Peyer's patch (tissue), 4 donors: ENCODE results near the gene NCOA5.

Experiments used
- POLR2A ChIP-seq, 2 donors: fragments of 450-650 bp; IDR thresholded peaks; one replicate each; pipeline ENCODE4 v1.5.1; 2017; ENCODE audit warnings: antibody characterized with exemption in 2 of 2, mild to moderate bottlenecking in 2 of 2, moderate library complexity in 2 of 2
- TF ChIP-seq, protein P1 (sequence below), 6 experiments: fragments of 450-650 bp in 4 of 6; fragments of 200-600 bp in 2 of 6; sonication (generic) in 1 of 6; IDR thresholded peaks; one replicate each; pipeline ENCODE4 v1.5.1; 2017 to 2019; ENCODE audit warnings: antibody characterized with exemption in 6 of 6, mild to moderate bottlenecking in 3 of 6, moderate library complexity in 1 of 6

DNA sequence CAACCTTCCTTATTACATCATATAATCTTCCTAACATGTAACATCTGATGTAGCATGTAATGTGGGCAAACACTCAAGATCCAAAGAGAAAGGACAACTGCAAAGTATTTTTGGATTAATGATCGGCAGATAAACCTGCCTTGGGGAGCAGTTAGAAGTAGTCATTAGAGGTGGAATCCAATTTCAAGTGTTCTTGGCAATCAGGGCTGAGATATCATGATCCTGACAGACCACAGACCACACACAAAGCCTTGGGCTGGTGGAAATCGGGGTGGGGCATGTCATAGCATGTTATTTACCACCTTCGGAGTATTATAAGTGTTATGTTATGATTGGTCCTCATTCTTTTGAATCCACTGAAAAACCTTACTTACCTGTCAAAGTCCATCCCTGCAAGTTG is 16.3 kb downstream of the NCOA5 start:
- TF ChIP-seq POLR2A (IDR thresholded peaks at IDR 0.05), result no peak
- TF ChIP-seq, protein P1, sequence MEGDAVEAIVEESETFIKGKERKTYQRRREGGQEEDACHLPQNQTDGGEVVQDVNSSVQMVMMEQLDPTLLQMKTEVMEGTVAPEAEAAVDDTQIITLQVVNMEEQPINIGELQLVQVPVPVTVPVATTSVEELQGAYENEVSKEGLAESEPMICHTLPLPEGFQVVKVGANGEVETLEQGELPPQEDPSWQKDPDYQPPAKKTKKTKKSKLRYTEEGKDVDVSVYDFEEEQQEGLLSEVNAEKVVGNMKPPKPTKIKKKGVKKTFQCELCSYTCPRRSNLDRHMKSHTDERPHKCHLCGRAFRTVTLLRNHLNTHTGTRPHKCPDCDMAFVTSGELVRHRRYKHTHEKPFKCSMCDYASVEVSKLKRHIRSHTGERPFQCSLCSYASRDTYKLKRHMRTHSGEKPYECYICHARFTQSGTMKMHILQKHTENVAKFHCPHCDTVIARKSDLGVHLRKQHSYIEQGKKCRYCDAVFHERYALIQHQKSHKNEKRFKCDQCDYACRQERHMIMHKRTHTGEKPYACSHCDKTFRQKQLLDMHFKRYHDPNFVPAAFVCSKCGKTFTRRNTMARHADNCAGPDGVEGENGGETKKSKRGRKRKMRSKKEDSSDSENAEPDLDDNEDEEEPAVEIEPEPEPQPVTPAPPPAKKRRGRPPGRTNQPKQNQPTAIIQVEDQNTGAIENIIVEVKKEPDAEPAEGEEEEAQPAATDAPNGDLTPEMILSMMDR (IDR thresholded peaks at IDR 0.05), result no peak
